Thymus (tissue), 14 donors: Measurements from ENCODE around the gene OTOGL. TPM values are rescaled to one million over a fixed set of nuclear protein-coding genes. Genes with fewer than 3 reads are reported as not detected.

Experiments
- DNase-seq, 9 donors: peaks; one replicate each; pipeline ENCODE4 v3.0.0-alpha.2; 2013; ENCODE audit warnings: low spot score in 9 of 9, low read depth in 6 of 9, missing footprints in 1 of 9
- H3K27ac ChIP-seq, 2 donors: one replicate each; pipeline ENCODE4 v1.5.1; 2013; ENCODE audit warnings: control low read depth in 1 of 2, low read depth in 1 of 2, low read length in 1 of 2, mild to moderate bottlenecking in 1 of 2, moderate library complexity in 1 of 2
- H3K27me3 ChIP-seq, 2 donors: one replicate each; pipeline ENCODE4 v1.5.1; 2013; ENCODE audit warnings: low read length in 1 of 2; ENCODE audit not compliant: control insufficient read depth in 2 of 2, insufficient read depth in 1 of 2
- H3K36me3 ChIP-seq, 2 donors: one replicate each; pipeline ENCODE4 v1.5.1; 2013; ENCODE audit warnings: low read length in 1 of 2, mild to moderate bottlenecking in 1 of 2, moderate library complexity in 1 of 2; ENCODE audit not compliant: control insufficient read depth in 2 of 2, insufficient read depth in 2 of 2
- H3K4me1 ChIP-seq, 2 donors: one replicate each; pipeline ENCODE4 v1.5.1; 2013; ENCODE audit warnings: low read length in 2 of 2; ENCODE audit not compliant: control insufficient read depth in 2 of 2, insufficient read depth in 2 of 2
- H3K4me3 ChIP-seq, 2 donors: one replicate each; pipeline ENCODE4 v1.5.1; 2013; ENCODE audit warnings: low read length in 2 of 2, control low read depth in 1 of 2, mild to moderate bottlenecking in 1 of 2
- H3K9me3 ChIP-seq, 2 donors: one replicate each; pipeline ENCODE4 v1.5.1; 2013; ENCODE audit warnings: low read length in 1 of 2, mild to moderate bottlenecking in 1 of 2; ENCODE audit not compliant: control insufficient read depth in 2 of 2, insufficient read depth in 1 of 2
- WGBS: extraction: QIAGEN DNeasy Blood & Tissue Kit; methylation state at CpG from one replicate; pipeline ENCODE4 v1.1.7; 2013; 5-methylcytosine and 5-hydroxymethylcytosine counted together
- long read RNA-seq, 10 donors: transcript quantifications; one replicate each; lab custom pipeline, GENCODE V29; 2026
- polyA plus RNA-seq: library from polyadenylated mRNA; stranded (reverse); fragments of 200-250 nt; gene quantifications from one replicate; pipeline ENCODE4 v1.2.3, GENCODE V29; 2013
- total RNA-seq: library from RNA; stranded (reverse); fragments of 120-200 nt; gene quantifications from one replicate; pipeline ENCODE4 v1.2.4, GENCODE V29; 2013
- donor health status: healthy.

OTOGL gene
- total RNA-seq (0.42 TPM), polyA plus RNA-seq (0.73 TPM)
- long read RNA-seq, donor 1, result 0 reads
- long read RNA-seq, donor 2, result 0 reads
- long read RNA-seq, donor 3, result 0 reads
- long read RNA-seq, donor 4, result 0 reads
- long read RNA-seq, donor 5, result 0 reads
- long read RNA-seq, donor 6, result 0 reads
- long read RNA-seq, donor 7, result 0 reads
- long read RNA-seq, donor 8, result 0 reads
- long read RNA-seq, donor 9, result 0 reads
- long read RNA-seq, donor 10, result 0 reads

GRCh38 chr12:80099259-80099658, at the start of gene OTOGL:
TSS of gene OTOGL (plus strand) at chr12:80099537. CDS start at chr12:80209432, 109,895 bp downstream.
- Histone ChIP-seq H3K27ac (no peak within 1 kb of the TSS), H3K36me3 (no peaks in the 10 kb centered on the region), H3K9me3 (no peaks in the 10 kb centered on the region), H3K4me1 (no peaks in the 10 kb centered on the region), H3K27me3 (no peaks in the 10 kb centered on the region), H3K4me3 (no peak within 1 kb of the TSS)
- 62% methylated on average over 2 of the region's 2 CpGs for WGBS
- DNase-seq, result no peak

- WGBS, result 90% methylated on average over 2 of the region's 2 CpGs
- Histone ChIP-seq H3K4me1 (no peaks in the 10 kb centered on the region), H3K4me3 (no peak overlapping the region), H3K36me3 (no peaks in the 10 kb centered on the region), H3K27me3 (no peaks in the 10 kb centered on the region), H3K27ac (no peak overlapping the region), H3K9me3 (no peaks in the 10 kb centered on the region)
- DNase-seq, result no peak
These were observed 49.1 kb upstream of the OTOGL start for GRCh38 chr12:80050236-80050635.

GRCh38 chr12:80053051-80053790, 46.1 kb upstream of the OTOGL start:
- no peaks in the 10 kb centered on the region for H3K9me3 ChIP-seq
- H3K4me3 ChIP-seq, result no peak overlapping the region
- no peak overlapping the region for H3K27ac ChIP-seq
- 91% methylated on average over 6 of the region's 6 CpGs for WGBS
- H3K27me3 ChIP-seq, result no peaks in the 10 kb centered on the region
- no peaks in the 10 kb centered on the region for H3K4me1 ChIP-seq
- H3K36me3 ChIP-seq, result no peaks in the 10 kb centered on the region
- DNase-seq, result no peak

GRCh38 chr12:80056232-80056631, 43.1 kb upstream of the OTOGL start:
- Histone ChIP-seq H3K4me3 (no peak overlapping the region), H3K27me3 (no peaks in the 10 kb centered on the region), H3K27ac (no peak overlapping the region), H3K36me3 (no peaks in the 10 kb centered on the region), H3K4me1 (no peaks in the 10 kb centered on the region), H3K9me3 (no peaks in the 10 kb centered on the region)
- DNase-seq, result no peak
- WGBS, result 91% methylated on average over 4 of the region's 4 CpGs

- H3K36me3 ChIP-seq, result no peaks in the 10 kb centered on the region
- no peak overlapping the region for H3K4me3 ChIP-seq
- no peaks in the 10 kb centered on the region for H3K4me1 ChIP-seq
- no peak for DNase-seq
- H3K27ac ChIP-seq, result no peak overlapping the region
- H3K27me3 ChIP-seq, result no peaks in the 10 kb centered on the region
- H3K9me3 ChIP-seq, result no peaks in the 10 kb centered on the region
These were observed 42.5 kb upstream of the OTOGL start for GRCh38 chr12:80056845-80057244.

- no peak overlapping the region for H3K4me3 ChIP-seq
- no peak for DNase-seq
- 89% methylated on average over 2 of the region's 2 CpGs for WGBS
- no peaks in the 10 kb centered on the region for H3K27me3 ChIP-seq
- H3K4me1 ChIP-seq, result no peaks in the 10 kb centered on the region
- no peaks in the 10 kb centered on the region for H3K9me3 ChIP-seq
- H3K27ac ChIP-seq, result no peak overlapping the region
- H3K36me3 ChIP-seq, result no peaks in the 10 kb centered on the region
These were observed 40.8 kb upstream of the OTOGL start for GRCh38 chr12:80058586-80058985.

GRCh38 chr12:80059102-80059501, 40.2 kb upstream of the OTOGL start:
- Histone ChIP-seq H3K4me3 (no peak overlapping the region), H3K27ac (no peak overlapping the region), H3K27me3 (no peaks in the 10 kb centered on the region), H3K4me1 (no peaks in the 10 kb centered on the region), H3K36me3 (no peaks in the 10 kb centered on the region), H3K9me3 (no peaks in the 10 kb centered on the region)
- no peak for DNase-seq
- 92% methylated on average over 1 of the region's 1 CpG for WGBS

GRCh38 chr12:80059875-80060274, 39.5 kb upstream of the OTOGL start:
- Histone ChIP-seq H3K9me3 (no peaks in the 10 kb centered on the region), H3K4me1 (no peaks in the 10 kb centered on the region), H3K27me3 (no peaks in the 10 kb centered on the region), H3K36me3 (no peaks in the 10 kb centered on the region), H3K27ac (no peak overlapping the region), H3K4me3 (no peak overlapping the region)
- no peak for DNase-seq
- 71% methylated on average over 2 of the region's 2 CpGs for WGBS

GRCh38 chr12:80064269-80064668, 35.1 kb upstream of the OTOGL start:
- Histone ChIP-seq H3K4me1 (no peaks in the 10 kb centered on the region), H3K27ac (no peak overlapping the region), H3K4me3 (no peak overlapping the region), H3K9me3 (no peaks in the 10 kb centered on the region), H3K36me3 (no peaks in the 10 kb centered on the region), H3K27me3 (no peaks in the 10 kb centered on the region)
- no peak for DNase-seq
- 93% methylated on average over 3 of the region's 3 CpGs for WGBS
